ENCODE data around the gene CD58. TPM values are rescaled to one million over a fixed set of nuclear protein-coding genes. Genes with fewer than 3 reads are reported as not detected.

CD58 gene
- total RNA-seq, 4 donors from 2014 or later = 23.7 to 33.4 (median 28.0) TPM

GRCh38 chr1:116476321-116476720 is 94.5 kb downstream of the CD58 start:
- Histone ChIP-seq H3K27ac (no peak overlapping the region), H3K27me3 (no peaks in the 10 kb centered on the region), H3K9me3 (no peaks in the 10 kb centered on the region), H3K4me3 (no peak overlapping the region), H3K36me3 (no peaks in the 10 kb centered on the region), H3K4me1 (no peaks in the 10 kb centered on the region)
- TF ChIP-seq POLR2AphosphoS5 (IDR thresholded peaks at IDR 0.05) (no peak), EP300 (IDR thresholded peaks at IDR 0.05) (no peak), POLR2A (IDR thresholded peaks at IDR 0.05) (no peak)
- TF ChIP-seq, protein P1, sequence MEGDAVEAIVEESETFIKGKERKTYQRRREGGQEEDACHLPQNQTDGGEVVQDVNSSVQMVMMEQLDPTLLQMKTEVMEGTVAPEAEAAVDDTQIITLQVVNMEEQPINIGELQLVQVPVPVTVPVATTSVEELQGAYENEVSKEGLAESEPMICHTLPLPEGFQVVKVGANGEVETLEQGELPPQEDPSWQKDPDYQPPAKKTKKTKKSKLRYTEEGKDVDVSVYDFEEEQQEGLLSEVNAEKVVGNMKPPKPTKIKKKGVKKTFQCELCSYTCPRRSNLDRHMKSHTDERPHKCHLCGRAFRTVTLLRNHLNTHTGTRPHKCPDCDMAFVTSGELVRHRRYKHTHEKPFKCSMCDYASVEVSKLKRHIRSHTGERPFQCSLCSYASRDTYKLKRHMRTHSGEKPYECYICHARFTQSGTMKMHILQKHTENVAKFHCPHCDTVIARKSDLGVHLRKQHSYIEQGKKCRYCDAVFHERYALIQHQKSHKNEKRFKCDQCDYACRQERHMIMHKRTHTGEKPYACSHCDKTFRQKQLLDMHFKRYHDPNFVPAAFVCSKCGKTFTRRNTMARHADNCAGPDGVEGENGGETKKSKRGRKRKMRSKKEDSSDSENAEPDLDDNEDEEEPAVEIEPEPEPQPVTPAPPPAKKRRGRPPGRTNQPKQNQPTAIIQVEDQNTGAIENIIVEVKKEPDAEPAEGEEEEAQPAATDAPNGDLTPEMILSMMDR (IDR thresholded peaks at IDR 0.05) = no peak
- 94% methylated on average over 3 of the region's 3 CpGs for WGBS
- no peak for DNase-seq (ENCODE audit: low spot score in 2 of 2)

DNA sequence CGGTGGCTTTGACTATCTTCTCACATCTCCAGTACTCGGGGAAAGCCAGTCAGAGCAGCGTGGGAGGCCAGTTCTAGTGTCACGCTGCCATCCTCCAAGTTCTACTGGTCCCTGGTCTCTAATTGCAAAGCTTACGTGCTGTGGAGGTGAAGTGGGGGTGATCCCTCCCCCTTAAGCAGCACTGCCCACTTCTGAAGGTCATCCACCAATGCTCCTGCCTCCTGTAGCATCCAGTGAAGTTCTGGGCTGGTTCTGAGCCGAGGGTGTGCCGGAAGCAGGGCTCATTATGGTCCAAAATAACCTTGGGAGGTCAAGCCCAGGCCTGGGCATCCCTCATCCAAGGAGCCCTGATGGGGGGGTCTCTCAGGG is 95.0 kb downstream of the CD58 start:
- Histone ChIP-seq H3K27me3 (no peaks in the 10 kb centered on the region), H3K36me3 (no peaks in the 10 kb centered on the region), H3K27ac (no peak overlapping the region), H3K4me3 (no peak overlapping the region), H3K9me3 (no peaks in the 10 kb centered on the region), H3K4me1 (no peaks in the 10 kb centered on the region)
- TF ChIP-seq POLR2AphosphoS5 (IDR thresholded peaks at IDR 0.05) (no peak), EP300 (IDR thresholded peaks at IDR 0.05) (no peak), POLR2A (IDR thresholded peaks at IDR 0.05) (no peak)
- TF ChIP-seq, protein P1 (IDR thresholded peaks at IDR 0.05) = no peak
- WGBS = 97% methylated on average over 5 of the region's 7 CpGs
- DNase-seq (ENCODE audit: low spot score in 2 of 2) = no peak

GRCh38 chr1:116474921-116475849 is 95.6 kb downstream of the CD58 start:
- Histone ChIP-seq H3K4me1 (no peaks in the 10 kb centered on the region), H3K4me3 (no peak overlapping the region), H3K9me3 (no peaks in the 10 kb centered on the region), H3K36me3 (no peaks in the 10 kb centered on the region), H3K27ac (no peak overlapping the region), H3K27me3 (no peaks in the 10 kb centered on the region)
- WGBS = 86% methylated on average over 14 of the region's 14 CpGs
- TF ChIP-seq POLR2AphosphoS5 (IDR thresholded peaks at IDR 0.05) = no peak
- DNase-seq (ENCODE audit: low spot score in 2 of 2) = no peak

DNA sequence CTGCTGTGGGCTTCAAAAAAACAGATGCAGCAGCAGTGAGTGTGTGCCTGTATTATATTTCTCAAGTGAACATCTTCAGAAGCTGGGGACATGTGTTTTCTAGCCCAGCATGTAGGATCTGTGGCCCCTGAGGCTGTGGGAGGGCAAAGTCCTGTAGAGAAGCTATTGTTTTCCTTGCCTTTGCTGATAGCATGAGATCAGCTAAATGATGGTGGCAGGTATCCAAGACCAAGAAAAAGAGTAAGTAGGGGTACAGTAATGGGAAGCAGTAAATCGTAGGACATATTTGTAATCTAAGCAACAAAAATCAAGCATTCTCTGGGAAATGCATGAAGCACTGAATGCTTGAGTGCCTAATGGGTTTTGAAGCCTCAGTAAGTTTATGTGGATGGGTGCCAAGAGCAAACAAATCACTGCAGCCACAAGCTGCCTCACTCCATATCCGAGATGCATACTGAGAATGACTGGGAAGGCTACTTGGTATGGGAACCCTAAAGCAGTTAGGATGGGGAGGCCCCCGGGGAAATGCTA is 98.3 kb downstream of the CD58 start:
- DNase-seq (ENCODE audit: low spot score in 2 of 2) = no peak
- Histone ChIP-seq H3K36me3 (no peaks in the 10 kb centered on the region), H3K4me3 (no peak overlapping the region), H3K4me1 (no peaks in the 10 kb centered on the region), H3K27ac (no peak overlapping the region), H3K9me3 (no peaks in the 10 kb centered on the region), H3K27me3 (no peaks in the 10 kb centered on the region)
- TF ChIP-seq EP300 (IDR thresholded peaks at IDR 0.05) = no peak
- WGBS = 53% methylated on average over 3 of the region's 3 CpGs

DNA sequence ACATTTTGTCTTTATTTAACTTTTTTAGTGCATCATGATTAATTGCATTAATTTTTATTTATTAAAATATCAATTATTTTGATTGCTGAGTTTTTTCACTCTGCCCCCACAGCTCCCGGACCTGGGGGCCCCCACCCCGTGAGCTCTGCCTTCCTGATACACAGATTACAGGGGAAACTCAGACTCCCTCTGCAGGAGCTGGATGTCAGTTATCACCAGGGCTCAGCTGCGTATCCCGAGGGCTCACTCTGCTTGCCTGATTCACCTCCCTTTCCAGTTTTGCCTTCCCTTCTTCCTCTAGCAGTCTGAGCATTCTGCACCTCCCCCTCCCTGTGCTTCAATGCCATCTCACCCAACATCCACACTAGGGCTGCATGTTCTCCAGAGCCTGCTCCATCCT is 99.6 kb downstream of the CD58 start:
- no peaks in the 10 kb centered on the region for H3K36me3 ChIP-seq
- H3K4me1 ChIP-seq = no peaks in the 10 kb centered on the region
- H3K9me3 ChIP-seq = no peaks in the 10 kb centered on the region
- TF ChIP-seq EP300 (IDR thresholded peaks at IDR 0.05) (no peak), POLR2AphosphoS5 (IDR thresholded peaks at IDR 0.05) (no peak), POLR2A (IDR thresholded peaks at IDR 0.05) (no peak)
- TF ChIP-seq, protein P1 (IDR thresholded peaks at IDR 0.05) = no peak
- H3K27me3 ChIP-seq = no peaks in the 10 kb centered on the region
- WGBS = 68% methylated on average over 4 of the region's 4 CpGs
- no peak overlapping the region for H3K4me3 ChIP-seq
- DNase-seq (ENCODE audit: low spot score in 2 of 2) = no peak
- H3K27ac ChIP-seq = no peak overlapping the region

- no peak for DNase-seq (ENCODE audit: low spot score in 2 of 2)
- no peak for TF ChIP-seq EP300 (IDR thresholded peaks at IDR 0.05)
- no peaks in the 10 kb centered on the region for H3K4me1 ChIP-seq
- H3K27me3 ChIP-seq = no peaks in the 10 kb centered on the region
- no peak overlapping the region for H3K27ac ChIP-seq
- whole genome bisulfite sequencing = 100% methylated on average over 1 of the region's 1 CpG
- H3K36me3 ChIP-seq = no peaks in the 10 kb centered on the region
- no peak overlapping the region for H3K4me3 ChIP-seq
- H3K9me3 ChIP-seq = no peaks in the 10 kb centered on the region
Measured at GRCh38 chr1:116470671-116471070, 100.2 kb downstream of the CD58 start.

All from suprapubic skin (tissue), 4 donors.